Measurements from ENCODE around the gene LYL1.
A peak's percentile ranks its signal among the peaks of the same experiment; 100 is the strongest.

LYL1 gene

DNA sequence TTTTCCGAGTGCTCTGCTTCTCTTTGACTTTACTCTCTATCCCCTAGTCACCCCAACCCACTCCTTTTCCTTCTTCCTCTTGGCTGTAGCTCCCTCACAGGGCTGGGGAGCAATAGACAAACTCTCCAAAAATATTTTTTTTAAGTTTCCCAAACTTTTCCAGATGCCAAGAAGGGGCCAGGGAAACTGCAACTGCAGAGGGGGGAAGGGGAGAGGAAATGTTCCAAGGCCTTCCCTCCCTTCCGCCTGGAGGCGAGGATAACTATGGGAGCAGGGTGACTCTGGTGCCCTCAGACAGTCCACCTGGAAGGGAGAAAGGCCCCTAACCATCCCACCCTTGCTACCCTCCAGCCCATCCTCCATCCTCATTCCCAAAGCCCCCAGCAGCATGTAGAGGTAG, 49.4 kb downstream of the LYL1 start:
- TF ChIP-seq POLR2AphosphoS5 (IDR thresholded peaks at IDR 0.05; ENCODE audit: low read depth) (no peak), SPI1 (IDR thresholded peaks at IDR 0.05; ENCODE audit: borderline replicate concordance, low read depth) (no peak), GABPA (IDR thresholded peaks at IDR 0.05; ENCODE audit: low read depth) (no peak)
- TF ChIP-seq, protein P1, sequence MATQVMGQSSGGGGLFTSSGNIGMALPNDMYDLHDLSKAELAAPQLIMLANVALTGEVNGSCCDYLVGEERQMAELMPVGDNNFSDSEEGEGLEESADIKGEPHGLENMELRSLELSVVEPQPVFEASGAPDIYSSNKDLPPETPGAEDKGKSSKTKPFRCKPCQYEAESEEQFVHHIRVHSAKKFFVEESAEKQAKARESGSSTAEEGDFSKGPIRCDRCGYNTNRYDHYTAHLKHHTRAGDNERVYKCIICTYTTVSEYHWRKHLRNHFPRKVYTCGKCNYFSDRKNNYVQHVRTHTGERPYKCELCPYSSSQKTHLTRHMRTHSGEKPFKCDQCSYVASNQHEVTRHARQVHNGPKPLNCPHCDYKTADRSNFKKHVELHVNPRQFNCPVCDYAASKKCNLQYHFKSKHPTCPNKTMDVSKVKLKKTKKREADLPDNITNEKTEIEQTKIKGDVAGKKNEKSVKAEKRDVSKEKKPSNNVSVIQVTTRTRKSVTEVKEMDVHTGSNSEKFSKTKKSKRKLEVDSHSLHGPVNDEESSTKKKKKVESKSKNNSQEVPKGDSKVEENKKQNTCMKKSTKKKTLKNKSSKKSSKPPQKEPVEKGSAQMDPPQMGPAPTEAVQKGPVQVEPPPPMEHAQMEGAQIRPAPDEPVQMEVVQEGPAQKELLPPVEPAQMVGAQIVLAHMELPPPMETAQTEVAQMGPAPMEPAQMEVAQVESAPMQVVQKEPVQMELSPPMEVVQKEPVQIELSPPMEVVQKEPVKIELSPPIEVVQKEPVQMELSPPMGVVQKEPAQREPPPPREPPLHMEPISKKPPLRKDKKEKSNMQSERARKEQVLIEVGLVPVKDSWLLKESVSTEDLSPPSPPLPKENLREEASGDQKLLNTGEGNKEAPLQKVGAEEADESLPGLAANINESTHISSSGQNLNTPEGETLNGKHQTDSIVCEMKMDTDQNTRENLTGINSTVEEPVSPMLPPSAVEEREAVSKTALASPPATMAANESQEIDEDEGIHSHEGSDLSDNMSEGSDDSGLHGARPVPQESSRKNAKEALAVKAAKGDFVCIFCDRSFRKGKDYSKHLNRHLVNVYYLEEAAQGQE (IDR thresholded peaks at IDR 0.05; ENCODE audit: insufficient replicate concordance, low read depth): no peak
- TF ChIP-seq, protein P2, sequence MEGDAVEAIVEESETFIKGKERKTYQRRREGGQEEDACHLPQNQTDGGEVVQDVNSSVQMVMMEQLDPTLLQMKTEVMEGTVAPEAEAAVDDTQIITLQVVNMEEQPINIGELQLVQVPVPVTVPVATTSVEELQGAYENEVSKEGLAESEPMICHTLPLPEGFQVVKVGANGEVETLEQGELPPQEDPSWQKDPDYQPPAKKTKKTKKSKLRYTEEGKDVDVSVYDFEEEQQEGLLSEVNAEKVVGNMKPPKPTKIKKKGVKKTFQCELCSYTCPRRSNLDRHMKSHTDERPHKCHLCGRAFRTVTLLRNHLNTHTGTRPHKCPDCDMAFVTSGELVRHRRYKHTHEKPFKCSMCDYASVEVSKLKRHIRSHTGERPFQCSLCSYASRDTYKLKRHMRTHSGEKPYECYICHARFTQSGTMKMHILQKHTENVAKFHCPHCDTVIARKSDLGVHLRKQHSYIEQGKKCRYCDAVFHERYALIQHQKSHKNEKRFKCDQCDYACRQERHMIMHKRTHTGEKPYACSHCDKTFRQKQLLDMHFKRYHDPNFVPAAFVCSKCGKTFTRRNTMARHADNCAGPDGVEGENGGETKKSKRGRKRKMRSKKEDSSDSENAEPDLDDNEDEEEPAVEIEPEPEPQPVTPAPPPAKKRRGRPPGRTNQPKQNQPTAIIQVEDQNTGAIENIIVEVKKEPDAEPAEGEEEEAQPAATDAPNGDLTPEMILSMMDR (IDR thresholded peaks at IDR 0.05; ENCODE audit: insufficient read depth, low read length): no peak
- no peak for DNase-seq (ENCODE audit: low read depth in 1 of 2, low spot score in 1 of 2)
- Histone ChIP-seq H3K4me3 (replicated peaks; ENCODE audit: insufficient read depth, low read length) (no peak overlapping the region), H3K27me3 (ENCODE audit: insufficient read depth, poor library complexity, severe bottlenecking) (no peaks in the 10 kb centered on the region), H3K27ac (replicated peaks) (no peak overlapping the region)

DNA sequence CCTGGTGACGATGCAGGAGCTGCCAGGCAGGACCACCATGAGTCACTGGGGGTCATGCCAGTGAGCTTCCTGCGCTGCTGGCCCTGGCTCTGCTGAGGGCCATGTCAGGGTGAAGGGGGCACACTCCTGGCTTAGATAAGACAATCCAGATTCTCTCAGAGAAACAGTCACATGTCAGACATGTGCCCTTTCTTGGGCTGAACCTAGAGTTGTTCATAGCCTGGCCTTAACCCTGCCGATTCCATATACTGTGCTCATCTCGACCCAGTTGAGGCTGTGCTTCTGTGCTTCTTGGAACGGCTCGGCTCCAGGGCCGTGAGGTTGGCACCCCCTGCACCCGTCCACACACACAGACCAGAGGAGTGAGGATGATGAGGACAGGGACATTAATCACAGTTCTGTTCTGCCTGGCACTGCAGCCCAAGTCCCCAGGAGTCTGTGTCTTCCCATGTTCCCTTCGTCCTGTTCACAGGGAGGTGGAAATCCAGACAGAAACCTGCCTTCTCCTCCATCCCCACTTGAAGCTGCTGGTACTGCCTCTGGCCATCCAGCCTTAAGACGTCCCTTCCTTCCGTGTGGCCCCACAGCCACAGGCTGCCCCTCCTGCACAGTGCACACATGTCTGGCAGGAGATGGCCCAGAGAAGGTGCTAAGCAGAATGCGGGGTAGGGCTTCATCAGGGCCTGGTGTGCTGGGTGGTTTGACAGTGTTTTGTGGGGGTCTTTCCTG, 50.0 kb downstream of the LYL1 start:
- Histone ChIP-seq H3K27me3 (ENCODE audit: insufficient read depth, poor library complexity, severe bottlenecking) (no peaks in the 10 kb centered on the region), H3K4me3 (replicated peaks; ENCODE audit: insufficient read depth, low read length) (no peak overlapping the region), H3K27ac (replicated peaks) (no peak overlapping the region)
- DNase-seq (ENCODE audit: low read depth in 1 of 2, low spot score in 1 of 2): no peak
- TF ChIP-seq POLR2AphosphoS5 (IDR thresholded peaks at IDR 0.05; ENCODE audit: low read depth) (no peak), SPI1 (IDR thresholded peaks at IDR 0.05; ENCODE audit: borderline replicate concordance, low read depth) (no peak), GABPA (IDR thresholded peaks at IDR 0.05; ENCODE audit: low read depth) (no peak)
- TF ChIP-seq, protein P1 (IDR thresholded peaks at IDR 0.05; ENCODE audit: insufficient replicate concordance, low read depth): no peak
- TF ChIP-seq, protein P2 (IDR thresholded peaks at IDR 0.05; ENCODE audit: insufficient read depth, low read length): no peak

DNA sequence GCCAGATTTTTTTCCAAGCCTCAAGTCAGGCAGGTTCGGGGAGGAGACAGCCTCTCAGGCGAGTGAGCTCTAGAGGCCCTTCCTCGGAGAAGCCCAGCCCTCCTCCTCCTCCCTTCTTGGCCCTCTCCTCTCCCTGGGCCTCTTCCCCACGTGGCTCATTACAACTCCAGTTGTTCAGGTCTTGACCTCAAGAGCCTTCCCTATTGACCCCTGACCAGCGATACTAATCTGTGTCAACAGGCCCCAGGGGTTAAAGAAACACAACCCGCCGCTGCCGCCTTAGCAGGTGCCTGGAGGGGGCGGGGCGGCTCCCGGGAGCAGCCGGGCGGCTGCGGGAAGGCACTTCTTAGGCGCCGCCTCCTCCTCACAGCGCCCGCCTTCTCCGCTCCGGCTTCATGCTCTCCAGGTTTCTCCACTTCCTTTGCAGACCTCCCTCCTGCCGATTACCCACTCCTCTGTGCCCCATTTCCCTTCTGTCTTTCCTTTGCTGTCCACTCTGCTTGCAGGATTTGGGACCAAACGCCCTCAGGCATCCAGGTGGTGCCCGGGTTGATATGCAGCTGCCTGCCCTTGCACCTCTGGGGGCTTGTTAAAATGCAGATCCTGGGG, 51.0 kb downstream of the LYL1 start:
- DNase-seq (ENCODE audit: low read depth in 1 of 2, low spot score in 1 of 2): peak; percentile 46 to 61
- no peak overlapping the region for H3K4me3 ChIP-seq (replicated peaks; ENCODE audit: insufficient read depth, low read length)
- TF ChIP-seq POLR2AphosphoS5 (IDR thresholded peaks at IDR 0.05; ENCODE audit: low read depth) (no peak), SPI1 (IDR thresholded peaks at IDR 0.05; ENCODE audit: borderline replicate concordance, low read depth) (0 out of 2 replicates have a peak, but pooled peaks have one; percentile 21), GABPA (IDR thresholded peaks at IDR 0.05; ENCODE audit: low read depth) (no peak)
- H3K27me3 ChIP-seq (ENCODE audit: insufficient read depth, poor library complexity, severe bottlenecking): no peaks in the 10 kb centered on the region
- H3K27ac ChIP-seq (replicated peaks): no peak overlapping the region

DNA sequence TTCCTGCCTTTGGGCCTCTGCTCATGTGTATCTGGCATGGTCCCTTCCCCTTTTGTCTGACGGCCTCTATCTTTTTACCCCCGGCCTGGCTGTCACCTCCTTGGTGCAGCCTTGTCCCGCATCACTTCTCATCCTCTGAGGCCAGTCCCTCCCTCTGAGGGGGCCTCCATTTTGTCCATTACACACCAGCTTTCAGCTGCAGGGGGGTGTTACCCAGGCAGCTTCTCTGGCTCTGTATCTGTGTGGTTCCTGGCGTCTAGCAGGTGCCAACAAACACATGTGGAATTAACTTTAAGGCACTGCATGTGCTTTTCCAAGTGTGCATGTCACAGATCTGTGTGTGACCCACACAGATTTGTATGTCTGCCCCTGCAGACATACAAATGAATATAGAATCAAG, 52.4 kb downstream of the LYL1 start:
- no peak for DNase-seq (ENCODE audit: low read depth in 1 of 2, low spot score in 1 of 2)
- Histone ChIP-seq H3K27me3 (ENCODE audit: insufficient read depth, poor library complexity, severe bottlenecking) (no peaks in the 10 kb centered on the region), H3K4me3 (replicated peaks; ENCODE audit: insufficient read depth, low read length) (no peak overlapping the region), H3K27ac (replicated peaks) (no peak overlapping the region)
- TF ChIP-seq GABPA (IDR thresholded peaks at IDR 0.05; ENCODE audit: low read depth) (no peak), SPI1 (IDR thresholded peaks at IDR 0.05; ENCODE audit: borderline replicate concordance, low read depth) (no peak), POLR2AphosphoS5 (IDR thresholded peaks at IDR 0.05; ENCODE audit: low read depth) (no peak)
- TF ChIP-seq, protein P1 (IDR thresholded peaks at IDR 0.05; ENCODE audit: insufficient replicate concordance, low read depth): no peak
- TF ChIP-seq, protein P2 (IDR thresholded peaks at IDR 0.05; ENCODE audit: insufficient read depth, low read length): no peak

Data from HL-60 (cell line).